ELR (cell line): ENCODE results near the gene STAG3.

Source experiments
- DNase-seq: peaks from one replicate; pipeline ENCODE4 v3.0.0-alpha.2; 2015; ENCODE audit warnings: low read depth

STAG3 gene

GRCh38 chr7:100155553-100156317 lies 22.0 kb upstream of the STAG3 start:
- no peak for DNase-seq

GRCh38 chr7:100156331-100157068 lies 21.2 kb upstream of the STAG3 start:
- DNase-seq, result no peak

GRCh38 chr7:100157069-100157333 lies 20.7 kb upstream of the STAG3 start:
- DNase-seq, result no peak

DNA sequence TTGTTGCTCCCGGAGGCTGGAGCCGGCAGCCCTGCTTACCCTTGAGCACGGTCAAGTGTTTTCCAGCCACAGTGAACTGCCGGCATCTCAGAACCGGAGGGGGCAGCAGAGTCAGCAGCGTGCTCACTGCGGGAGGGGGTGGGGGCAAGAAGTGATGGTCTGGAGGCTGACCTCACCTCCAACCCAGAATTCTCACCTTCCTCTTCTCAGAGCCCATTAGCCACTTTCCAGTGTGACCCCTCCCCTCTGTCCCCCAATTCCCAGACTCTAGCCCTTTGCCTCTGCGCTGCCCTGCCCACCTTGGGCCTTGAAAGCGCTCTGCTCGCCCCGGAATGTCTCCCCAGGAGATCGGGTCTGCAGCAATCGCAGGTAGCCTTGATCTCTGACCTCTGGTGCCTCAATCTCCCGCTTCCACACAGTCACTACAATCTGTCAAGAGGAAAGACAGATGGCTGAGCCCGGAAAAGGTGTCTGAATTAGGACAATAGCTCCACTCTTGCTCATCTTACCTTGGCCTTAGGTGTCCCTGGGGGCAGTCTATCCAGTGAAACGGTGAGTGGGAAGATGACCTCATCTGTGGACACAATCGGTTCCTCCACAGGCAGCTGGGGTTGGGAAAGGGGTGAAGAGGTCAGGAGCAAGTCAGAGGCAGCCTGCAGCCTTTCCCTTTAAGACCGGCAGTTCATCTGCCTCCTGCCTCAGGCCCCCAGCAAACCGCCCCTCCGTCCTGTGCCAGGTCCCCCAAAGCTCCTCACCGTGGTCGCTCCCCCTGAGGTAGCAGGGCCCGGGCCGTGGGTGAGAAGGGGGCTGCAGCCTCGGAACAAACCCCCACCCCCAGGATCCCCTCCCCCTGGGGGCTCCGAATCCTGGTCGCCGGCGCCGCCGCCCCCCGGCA lies 20.1 kb upstream of the STAG3 start:
- DNase-seq, result peak; percentile 82

DNA sequence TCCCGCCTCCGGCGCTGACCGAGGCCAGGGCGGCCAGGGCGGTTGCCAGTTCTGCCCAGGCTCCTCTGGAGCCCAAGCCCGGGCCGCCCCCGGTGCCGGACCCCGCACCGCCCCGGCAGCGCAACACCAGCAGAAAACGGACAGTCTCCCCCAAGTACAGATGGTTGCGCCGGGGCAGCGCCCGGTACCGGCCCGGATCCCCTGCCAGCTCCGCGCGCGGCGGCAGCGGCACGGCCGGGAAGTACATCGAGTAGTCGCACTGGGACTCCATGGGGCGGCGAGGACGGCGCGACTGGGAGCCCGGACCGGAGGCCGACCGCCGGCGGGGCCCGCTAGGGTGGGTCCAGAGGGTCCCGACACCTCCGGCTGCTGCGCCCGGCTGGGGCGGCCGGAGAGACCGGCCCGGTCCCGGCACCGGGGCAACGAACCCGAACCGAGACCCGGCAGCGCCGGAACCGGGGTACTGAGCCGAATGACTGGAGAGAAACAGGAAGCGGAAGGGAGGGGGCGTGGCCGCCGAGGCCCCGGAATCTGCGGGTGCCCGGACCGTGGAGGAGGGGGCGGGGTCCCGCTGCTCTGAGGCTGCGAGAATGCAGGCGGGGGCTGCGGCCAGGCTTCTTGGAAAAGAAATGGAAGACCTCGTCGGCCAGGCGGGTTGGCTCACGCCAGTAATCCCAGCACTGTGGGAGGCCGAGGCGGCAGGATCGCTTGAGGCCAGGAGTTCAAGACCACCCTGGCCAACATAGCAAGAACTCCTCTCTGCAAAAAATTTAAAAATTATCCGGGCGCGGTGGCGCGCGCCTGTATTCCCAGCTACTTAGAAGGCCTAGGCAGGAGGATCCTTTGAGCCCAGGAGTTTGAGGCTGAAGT lies 19.3 kb upstream of the STAG3 start, which contains the start of gene TRAPPC14:
Gene TRAPPC14, minus strand, starts transcription at position 495 of the 870 bp plus-strand sequence. Its CDS starts 224 bp downstream, at position 271.
- DNase-seq, result peak; percentile 83

DNA sequence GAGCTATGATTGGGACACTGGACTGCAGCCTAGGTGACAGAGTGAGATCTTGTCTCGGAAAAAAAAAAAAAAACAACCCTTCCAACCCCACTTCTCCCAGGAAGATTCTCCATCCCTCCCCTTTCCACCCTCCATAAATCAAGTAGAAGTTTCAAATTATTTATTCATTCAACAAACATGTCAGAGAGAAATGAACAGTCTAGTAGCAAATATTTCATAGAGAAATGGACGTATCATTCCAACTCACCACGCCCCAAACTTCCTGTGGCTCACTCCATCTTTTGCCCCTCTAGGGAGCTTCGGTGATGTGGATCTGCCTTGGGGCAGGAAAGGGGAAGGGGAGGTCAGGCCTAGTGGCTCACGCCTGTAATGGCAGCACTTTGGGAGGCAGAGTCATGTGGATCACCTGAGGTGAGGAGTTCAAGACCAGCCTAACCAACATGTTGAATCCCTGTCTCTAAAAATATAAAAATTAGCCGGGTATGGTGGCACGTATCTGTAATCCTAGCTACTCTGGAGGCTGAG lies 18.6 kb upstream of the STAG3 start:
- peak; percentile 45 for DNase-seq

DNA sequence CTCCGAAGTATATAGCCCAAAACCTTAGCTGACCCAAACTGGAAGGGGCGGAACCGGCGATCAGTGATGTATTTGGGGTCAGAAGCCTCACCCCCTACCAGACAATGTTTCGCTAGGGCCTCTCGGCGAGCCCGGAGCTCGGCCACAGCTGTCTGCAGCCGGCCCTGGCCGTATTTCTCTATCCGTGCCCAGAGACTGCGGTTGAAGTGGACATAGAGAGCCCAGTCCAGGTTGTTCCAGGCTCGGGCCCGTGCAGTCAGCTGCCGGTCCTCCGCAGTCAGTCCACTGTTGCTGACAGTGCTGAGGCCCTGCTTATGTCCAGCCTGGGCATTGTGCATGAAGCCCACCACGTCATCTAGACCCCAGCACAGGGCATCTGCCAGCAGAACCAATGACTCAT lies 17.7 kb upstream of the STAG3 start:
- no peak for DNase-seq

- peak; percentile 46 for DNase-seq
These were observed 14.6 kb upstream of the STAG3 start for GRCh38 chr7:100163006-100163531.

DNA sequence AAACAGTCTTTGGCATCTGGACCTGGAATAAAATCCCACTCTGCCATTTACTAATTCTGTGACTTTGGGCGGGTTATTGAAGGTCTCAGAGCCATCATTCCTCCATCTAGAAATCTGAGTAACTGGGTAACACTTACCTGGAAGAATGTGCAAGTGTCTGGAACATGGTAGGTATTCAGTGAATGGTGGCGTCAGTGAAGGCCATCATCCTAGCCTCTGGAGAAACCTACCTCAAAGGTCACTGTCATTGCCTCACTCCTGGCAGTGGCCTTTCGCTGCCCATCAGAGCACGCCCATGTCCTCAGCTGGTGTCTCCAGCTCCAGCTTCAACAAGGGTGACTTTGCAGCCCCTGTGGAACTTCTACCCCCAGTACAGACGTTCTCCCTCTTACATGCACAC lies 13.8 kb upstream of the STAG3 start:
- no peak for DNase-seq

- no peak for DNase-seq
These were observed 11.3 kb upstream of the STAG3 start for GRCh38 chr7:100166317-100166940.

DNA sequence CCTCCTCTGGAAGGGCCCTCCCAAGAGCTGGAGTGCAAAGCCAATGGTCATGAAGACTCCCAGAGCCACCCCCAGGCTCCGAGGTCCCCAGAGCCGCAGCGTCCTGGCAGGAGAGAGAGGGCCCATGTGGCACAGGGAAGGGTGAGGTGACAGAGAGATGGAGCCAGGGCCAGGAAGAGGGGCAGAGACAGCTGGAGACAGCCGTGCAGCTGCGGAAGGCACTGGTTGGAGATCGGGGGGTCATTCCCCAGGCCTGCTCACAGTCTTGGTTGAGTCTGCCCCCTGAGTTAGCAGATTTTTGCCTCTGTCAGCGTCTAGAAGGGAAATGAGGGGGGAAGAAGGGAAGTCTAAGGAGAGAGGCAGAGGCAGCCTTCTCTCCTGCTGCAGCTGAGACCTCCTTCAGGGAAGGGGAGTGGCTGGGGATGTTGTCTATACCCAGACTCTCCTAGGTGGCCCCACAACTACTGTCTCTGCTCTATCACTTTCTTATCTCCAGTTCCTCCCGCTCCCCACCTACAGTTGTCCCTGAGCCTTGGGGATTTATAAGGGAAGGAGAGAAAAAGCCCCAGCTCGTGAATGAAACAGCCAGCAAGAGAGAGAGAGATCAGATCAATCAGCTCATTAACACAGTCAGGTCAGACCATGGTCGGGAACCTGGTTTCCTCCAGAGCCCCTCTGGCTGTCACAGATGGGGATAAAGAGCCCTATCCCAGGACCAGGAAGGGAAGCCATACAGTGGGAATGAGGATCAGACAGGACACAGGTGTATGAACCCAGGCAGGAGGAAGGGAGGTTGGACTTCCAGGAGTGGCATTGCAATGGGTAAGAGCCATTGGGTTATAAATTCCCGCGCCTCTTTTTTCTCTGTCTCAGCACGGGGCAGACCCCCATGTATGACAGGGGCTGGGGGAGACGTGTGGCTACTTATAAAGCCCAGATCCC lies 10.5 kb upstream of the STAG3 start:
- DNase-seq, result no peak

- DNase-seq, result no peak
These were observed 9.8 kb upstream of the STAG3 start for GRCh38 chr7:100167912-100168323.

GRCh38 chr7:100169147-100169850 lies 8.4 kb upstream of the STAG3 start:
- no peak for DNase-seq

DNA sequence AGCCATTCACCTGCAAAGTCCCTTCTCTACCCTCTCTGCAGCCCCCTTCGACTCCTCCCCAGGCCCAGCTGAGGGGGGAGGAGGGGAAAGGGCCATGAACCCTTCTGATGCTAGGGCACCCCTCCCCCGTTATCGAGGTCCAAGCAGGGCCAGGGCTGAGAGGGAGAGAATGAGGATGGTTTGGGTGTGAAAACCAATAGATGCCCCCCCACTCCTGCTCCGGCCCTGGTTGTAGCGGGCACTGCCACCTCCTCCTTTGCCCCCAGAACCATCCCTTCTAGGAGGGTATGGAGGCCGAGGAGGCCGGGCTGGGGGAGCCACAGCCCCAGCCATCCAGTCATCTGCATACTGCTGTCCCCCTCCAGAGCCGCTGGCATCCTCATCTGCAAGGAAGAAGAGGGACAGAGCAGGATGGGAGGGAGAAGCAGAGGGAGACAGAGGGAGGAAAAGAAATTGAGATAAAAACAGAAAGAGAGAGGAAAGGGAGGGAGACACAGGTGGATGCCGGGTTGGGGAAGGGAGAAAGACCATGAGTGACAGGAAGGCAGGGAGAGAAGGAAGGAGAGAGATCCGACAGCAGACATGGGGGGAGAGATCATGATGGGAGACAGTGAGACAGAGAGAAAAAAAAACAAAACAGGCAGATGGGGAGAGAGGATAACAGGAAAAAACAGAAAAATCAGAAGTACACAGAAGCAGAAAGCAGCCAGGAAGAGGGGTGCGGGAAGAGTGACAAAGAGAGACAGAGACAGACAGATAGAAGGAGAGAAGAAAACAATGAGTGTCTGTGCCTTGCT lies 7.4 kb upstream of the STAG3 start:
- no peak for DNase-seq

DNA sequence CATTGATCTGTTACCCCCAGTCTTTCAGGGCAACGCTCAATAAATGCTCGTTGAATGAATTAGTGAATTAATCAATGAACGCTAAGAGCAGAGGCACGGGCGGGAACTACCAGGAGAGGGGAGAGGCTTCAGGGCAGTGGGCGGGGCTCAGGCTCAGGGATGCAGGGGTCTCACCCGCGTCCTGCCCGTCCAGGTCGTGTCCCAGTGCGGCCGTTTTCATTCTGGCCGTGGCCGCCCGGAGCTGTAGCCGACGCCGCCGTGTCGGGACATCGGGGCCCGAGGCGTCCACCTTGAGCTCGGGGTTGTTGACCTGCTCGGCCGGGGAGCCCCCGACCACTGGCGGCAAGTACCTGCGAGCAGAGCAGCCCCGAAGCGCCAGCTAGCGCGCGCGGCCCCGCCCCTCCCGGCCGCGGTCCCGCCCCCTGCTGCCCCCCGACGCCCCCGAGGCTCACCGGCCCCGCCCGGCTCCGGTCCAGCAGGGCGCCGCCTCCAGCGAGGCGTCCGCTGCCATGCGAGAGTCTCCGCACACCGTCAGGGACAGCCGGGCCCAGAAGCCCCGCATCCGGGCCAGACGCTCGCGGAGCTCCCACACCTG lies 6.5 kb upstream of the STAG3 start:
- no peak for DNase-seq

- no peak for DNase-seq
These were observed 5.9 kb upstream of the STAG3 start for GRCh38 chr7:100171840-100172239.

GRCh38 chr7:100173806-100174495 lies 3.8 kb upstream of the STAG3 start:
- no peak for DNase-seq
